Measurements from ENCODE around the gene SELENBP1.
"Not testable (repeated sequence)": the region's sequence is repeated elsewhere in the genome, so short reads cannot be mapped to it uniquely, and the experiment has no call there.

The SELENBP1 gene

DNA sequence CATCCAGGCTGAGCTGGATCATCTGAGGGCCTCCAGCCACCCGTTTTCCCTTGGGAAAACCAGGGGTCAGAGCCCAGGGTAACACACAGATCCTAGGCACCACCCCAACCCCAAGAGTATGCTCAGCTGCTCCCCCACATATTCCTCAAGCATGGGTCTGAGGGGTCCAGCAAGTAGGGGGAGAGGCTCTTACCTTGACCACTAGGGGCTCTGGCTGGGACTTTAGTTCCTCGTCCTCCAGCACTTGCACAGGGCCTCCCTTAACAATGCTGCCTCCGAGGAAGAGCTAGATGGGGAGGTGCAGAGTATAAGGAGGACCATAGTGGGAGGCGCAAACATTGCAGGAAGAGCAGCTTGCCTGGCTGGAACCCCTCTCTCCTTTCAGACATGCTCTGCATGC lies 7.5 kb downstream of the SELENBP1 start:
- no peaks in the 10 kb centered on the region for H3K36me3 ChIP-seq
- no peaks in the 10 kb centered on the region; the same call in 1 of the 2 replicates for H3K4me1 ChIP-seq
- no peaks in the 10 kb centered on the region for H3K27me3 ChIP-seq
- no peak for DNase-seq
- H3K4me3 ChIP-seq (ENCODE audit: low read depth, low read length) = no peak overlapping the region
- H3K9me3 ChIP-seq = no peaks in the 10 kb centered on the region
- no peak; the same call in 1 of the 2 replicates for TF ChIP-seq CTCF (IDR thresholded peaks at IDR 0.05; ENCODE audit: low read depth, low read length)

DNA sequence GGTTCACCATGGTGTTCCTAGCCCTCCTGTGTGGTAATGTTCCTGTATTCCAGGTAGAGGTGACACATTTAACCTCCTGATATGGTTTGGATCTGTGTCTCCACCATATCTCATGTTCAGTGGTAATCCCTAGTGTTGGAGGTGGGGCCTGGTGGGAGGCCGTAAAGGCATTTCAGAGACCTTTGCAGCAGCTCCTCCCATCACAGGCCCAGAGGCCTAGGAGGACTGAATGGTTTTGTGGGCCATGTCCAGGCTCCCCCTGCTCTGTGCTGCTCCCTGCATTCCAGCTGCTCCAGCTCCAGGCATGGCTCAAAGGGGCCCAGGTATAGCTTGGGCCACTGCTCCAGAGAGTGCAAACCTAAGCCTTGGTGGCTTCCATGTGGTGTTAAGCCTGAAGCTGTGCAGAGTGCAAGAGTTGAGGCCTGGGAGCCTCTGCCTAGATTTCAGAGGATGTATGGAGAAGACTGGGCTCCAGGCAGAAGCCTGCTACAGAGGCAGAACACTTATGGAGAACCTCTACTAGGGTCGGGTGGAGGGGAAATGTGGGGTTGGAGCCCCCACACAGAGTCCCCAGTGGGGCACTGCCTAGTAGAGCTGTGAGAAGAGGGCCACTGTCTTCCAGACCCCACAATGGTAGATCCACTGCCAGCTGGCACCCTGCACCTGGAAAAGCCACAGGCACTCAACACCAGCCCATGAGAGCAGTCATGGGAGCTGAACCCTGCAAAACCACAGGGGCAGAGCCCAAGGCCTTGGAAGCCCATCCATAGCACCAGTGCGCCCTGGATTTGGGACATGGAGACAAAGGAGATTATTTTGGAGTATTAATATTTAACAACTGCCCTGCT lies 10.0 kb downstream of the SELENBP1 start:
- H3K27me3 ChIP-seq = no peaks in the 10 kb centered on the region
- TF ChIP-seq CTCF (IDR thresholded peaks at IDR 0.05; ENCODE audit: low read depth, low read length) = no peak
- H3K36me3 ChIP-seq = no peaks in the 10 kb centered on the region
- H3K4me1 ChIP-seq = no peaks in the 10 kb centered on the region
- no peaks in the 10 kb centered on the region for H3K9me3 ChIP-seq
- H3K4me3 ChIP-seq (ENCODE audit: low read depth, low read length) = no peak overlapping the region
- DNase-seq = no peak

DNA sequence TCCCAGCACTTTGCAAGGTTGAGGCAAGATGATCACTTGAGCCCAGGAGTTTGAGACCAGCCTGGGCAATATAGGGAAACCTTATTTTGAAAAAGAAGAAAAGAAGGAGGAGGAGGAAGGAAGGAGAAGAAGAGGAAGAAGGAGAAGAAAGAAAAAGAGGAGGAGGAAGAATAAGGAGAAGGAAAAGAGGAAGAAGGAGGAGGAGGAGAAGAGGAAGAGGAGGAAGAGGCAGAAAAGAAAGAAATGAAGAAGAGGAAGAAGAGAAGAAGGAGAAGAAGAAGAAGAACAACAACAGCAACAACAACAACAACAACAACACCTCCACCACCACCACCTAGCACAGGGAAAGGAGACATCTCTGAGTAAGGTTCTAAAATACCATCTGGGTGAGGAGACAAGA lies 10.6 kb downstream of the SELENBP1 start:
- DNase-seq = no peak
- Histone ChIP-seq H3K4me1 (no peaks in the 10 kb centered on the region), H3K36me3 (no peaks in the 10 kb centered on the region), H3K9me3 (no peaks in the 10 kb centered on the region), H3K4me3 (ENCODE audit: low read depth, low read length) (no peak overlapping the region), H3K27me3 (no peaks in the 10 kb centered on the region)
- TF ChIP-seq CTCF (IDR thresholded peaks at IDR 0.05; ENCODE audit: low read depth, low read length) = no peak

GRCh38 chr1:151356696-151357095 lies 15.8 kb downstream of the SELENBP1 start:
- no peak for TF ChIP-seq CTCF (IDR thresholded peaks at IDR 0.05; ENCODE audit: low read depth, low read length)
- Histone ChIP-seq H3K36me3 (no peaks in the 10 kb centered on the region), H3K27me3 (no peaks in the 10 kb centered on the region), H3K9me3 (no peaks in the 10 kb centered on the region), H3K4me1 (no peaks in the 10 kb centered on the region), H3K4me3 (ENCODE audit: low read depth, low read length) (no peak overlapping the region)
- DNase-seq = no peak

GRCh38 chr1:151352021-151352718 lies 20.3 kb downstream of the SELENBP1 start:
- Histone ChIP-seq H3K27me3 (no peaks in the 10 kb centered on the region), H3K4me3 (ENCODE audit: low read depth, low read length) (no peak overlapping the region), H3K36me3 (no peaks in the 10 kb centered on the region), H3K4me1 (peaks cover 4% of the 10 kb centered on the region), H3K9me3 (no peaks in the 10 kb centered on the region)
- DNase-seq = peak; percentile 71
- no peak for TF ChIP-seq CTCF (IDR thresholded peaks at IDR 0.05; ENCODE audit: low read depth, low read length)

- not testable (repeated sequence) for H3K27me3 ChIP-seq; H3K4me1 ChIP-seq; H3K4me3 ChIP-seq (ENCODE audit: low read depth, low read length); H3K36me3 ChIP-seq; H3K9me3 ChIP-seq; DNase-seq
Observed at GRCh38 chr1:151350323-151350722, 22.2 kb downstream of the SELENBP1 start.
